ENCODE measurements around the gene MKX. TPM values are rescaled to one million over a fixed set of nuclear protein-coding genes. Genes with fewer than 3 reads are reported as not detected.

MKX gene
- total RNA-seq, 1 experiment from 2014 or later: 27.5 TPM

- no peaks in the 10 kb centered on the region for H3K27me3 ChIP-seq (ENCODE audit: insufficient read depth, low read length)
- peaks cover 4 to 6% of the 10 kb centered on the region in 2 experiments; a peak in 2 of 4 replicates for H3K4me1 ChIP-seq (ENCODE audit: control insufficient read depth in 1 of 2, insufficient read depth in 2 of 2, low read length in 2 of 2)
- no peak overlapping the region for H3K4me2 ChIP-seq (ENCODE audit: low read length)
- H3K9ac ChIP-seq (ENCODE audit: low read length): no peak overlapping the region
- DNase-seq (ENCODE audit: low read depth, low spot score) (no peak), ATAC-seq (no peak)
- BruUV-seq (replicated peaks): no TSS peak
- no peaks in the 10 kb centered on the region for H3K79me2 ChIP-seq (ENCODE audit: insufficient read depth, low read length)
- ChIA-PET RAD21 (ENCODE audit: low non-redundant PET in 1 of 2, low total read pairs in 2 of 2, uncharacterized antibody in 2 of 2, unreplicated experiment in 2 of 2) (no interaction called here), POLR2A (no interaction called here), CTCF (no interaction called here)
- no peaks in the 10 kb centered on the region for H4K20me1 ChIP-seq (ENCODE audit: insufficient read depth)
- H3K4me3 ChIP-seq (replicated peaks in 1 of 2; ENCODE audit: low read depth in 1 of 2, low read length in 2 of 2): no peak overlapping the region
- TF ChIP-seq FOSL1 (IDR thresholded peaks at IDR 0.05; ENCODE audit: low read depth) (no peak), MAX (IDR thresholded peaks at IDR 0.05) (no peak), SRF (IDR thresholded peaks at IDR 0.05; ENCODE audit: low read depth) (no peak), CEBPB (IDR thresholded peaks at IDR 0.05; ENCODE audit: low read depth) (no peak), ZBTB33 (IDR thresholded peaks at IDR 0.05; ENCODE audit: extremely low read depth, insufficient replicate concordance, low read length) (no peak), TCF7L2 (IDR thresholded peaks at IDR 0.05; ENCODE audit: borderline replicate concordance, extremely low read depth, insufficient read depth, insufficient read length) (no peak), POLR2A (IDR thresholded peaks at IDR 0.05; ENCODE audit: borderline replicate concordance, extremely low read depth, insufficient read depth, insufficient read length) (no peak)
- TF ChIP-seq, protein P1, sequence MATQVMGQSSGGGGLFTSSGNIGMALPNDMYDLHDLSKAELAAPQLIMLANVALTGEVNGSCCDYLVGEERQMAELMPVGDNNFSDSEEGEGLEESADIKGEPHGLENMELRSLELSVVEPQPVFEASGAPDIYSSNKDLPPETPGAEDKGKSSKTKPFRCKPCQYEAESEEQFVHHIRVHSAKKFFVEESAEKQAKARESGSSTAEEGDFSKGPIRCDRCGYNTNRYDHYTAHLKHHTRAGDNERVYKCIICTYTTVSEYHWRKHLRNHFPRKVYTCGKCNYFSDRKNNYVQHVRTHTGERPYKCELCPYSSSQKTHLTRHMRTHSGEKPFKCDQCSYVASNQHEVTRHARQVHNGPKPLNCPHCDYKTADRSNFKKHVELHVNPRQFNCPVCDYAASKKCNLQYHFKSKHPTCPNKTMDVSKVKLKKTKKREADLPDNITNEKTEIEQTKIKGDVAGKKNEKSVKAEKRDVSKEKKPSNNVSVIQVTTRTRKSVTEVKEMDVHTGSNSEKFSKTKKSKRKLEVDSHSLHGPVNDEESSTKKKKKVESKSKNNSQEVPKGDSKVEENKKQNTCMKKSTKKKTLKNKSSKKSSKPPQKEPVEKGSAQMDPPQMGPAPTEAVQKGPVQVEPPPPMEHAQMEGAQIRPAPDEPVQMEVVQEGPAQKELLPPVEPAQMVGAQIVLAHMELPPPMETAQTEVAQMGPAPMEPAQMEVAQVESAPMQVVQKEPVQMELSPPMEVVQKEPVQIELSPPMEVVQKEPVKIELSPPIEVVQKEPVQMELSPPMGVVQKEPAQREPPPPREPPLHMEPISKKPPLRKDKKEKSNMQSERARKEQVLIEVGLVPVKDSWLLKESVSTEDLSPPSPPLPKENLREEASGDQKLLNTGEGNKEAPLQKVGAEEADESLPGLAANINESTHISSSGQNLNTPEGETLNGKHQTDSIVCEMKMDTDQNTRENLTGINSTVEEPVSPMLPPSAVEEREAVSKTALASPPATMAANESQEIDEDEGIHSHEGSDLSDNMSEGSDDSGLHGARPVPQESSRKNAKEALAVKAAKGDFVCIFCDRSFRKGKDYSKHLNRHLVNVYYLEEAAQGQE (IDR thresholded peaks at IDR 0.05; ENCODE audit: low read depth): no peak
- TF ChIP-seq, protein P2, sequence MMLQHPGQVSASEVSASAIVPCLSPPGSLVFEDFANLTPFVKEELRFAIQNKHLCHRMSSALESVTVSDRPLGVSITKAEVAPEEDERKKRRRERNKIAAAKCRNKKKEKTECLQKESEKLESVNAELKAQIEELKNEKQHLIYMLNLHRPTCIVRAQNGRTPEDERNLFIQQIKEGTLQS (IDR thresholded peaks at IDR 0.05): no peak
- intact Hi-C loops (cut with micrococcal nuclease): no loop called here
- no peak overlapping the region for H3K27ac ChIP-seq (ENCODE audit: low read depth, low read length)
- H2AFZ ChIP-seq (ENCODE audit: low read depth, low read length, poor library complexity, severe bottlenecking): no peak overlapping the region
- H3K9me3 ChIP-seq (ENCODE audit: control insufficient read depth in 1 of 2, insufficient read depth in 1 of 2, low read depth in 1 of 2, low read length in 2 of 2): no peaks in the 10 kb centered on the region
- H3K9me2 ChIP-seq (ENCODE audit: insufficient read depth): no peaks in the 10 kb centered on the region
- H3K36me3 ChIP-seq (ENCODE audit: control insufficient read depth in 1 of 2, insufficient read depth in 2 of 2, low read length in 2 of 2): no peaks in the 10 kb centered on the region
Observed at GRCh38 chr10:27770181-27770580, 24.6 kb upstream of the MKX start.
